GM18526 (cell line): ENCODE measurements around the gene LRG1.

Experiments used
- POLR2A ChIP-seq: IDR thresholded peaks from 3 replicates; pipeline ENCODE4 v1.6.1; 2011; ENCODE audit not compliant: insufficient read length; ENCODE audit errors: extremely low read depth

Gene LRG1

GRCh38 chr19:4539693-4540581 lies at the start of gene LRG1:
LRG1 (minus strand) TSS chr19:4540036; CDS start chr19:4540013, 23 bp downstream.
- TF ChIP-seq POLR2A: peak; percentile 43

- no peak for TF ChIP-seq POLR2A
These were observed 48.5 kb upstream of the LRG1 start for GRCh38 chr19:4588291-4588761.

DNA sequence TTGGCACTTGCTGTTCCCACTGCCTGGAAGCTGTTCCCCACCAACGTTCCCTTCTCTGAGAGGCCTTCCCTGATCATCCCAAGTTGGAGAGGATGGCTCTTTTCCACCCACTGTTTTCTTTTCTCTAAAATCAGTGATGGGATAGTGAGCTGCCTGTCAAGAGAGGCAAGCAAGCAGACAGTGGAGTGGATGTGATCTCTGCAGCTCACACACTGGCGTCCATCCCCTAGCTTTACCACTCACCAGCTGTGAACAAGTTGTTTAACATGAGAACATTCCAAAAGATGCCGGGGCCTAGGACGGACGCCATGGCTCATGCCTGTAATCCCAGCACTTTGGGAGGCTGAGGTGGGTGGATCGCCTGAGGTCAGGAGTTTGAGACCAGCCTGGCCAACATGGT lies 47.7 kb upstream of the LRG1 start:
- TF ChIP-seq POLR2A: no peak

DNA sequence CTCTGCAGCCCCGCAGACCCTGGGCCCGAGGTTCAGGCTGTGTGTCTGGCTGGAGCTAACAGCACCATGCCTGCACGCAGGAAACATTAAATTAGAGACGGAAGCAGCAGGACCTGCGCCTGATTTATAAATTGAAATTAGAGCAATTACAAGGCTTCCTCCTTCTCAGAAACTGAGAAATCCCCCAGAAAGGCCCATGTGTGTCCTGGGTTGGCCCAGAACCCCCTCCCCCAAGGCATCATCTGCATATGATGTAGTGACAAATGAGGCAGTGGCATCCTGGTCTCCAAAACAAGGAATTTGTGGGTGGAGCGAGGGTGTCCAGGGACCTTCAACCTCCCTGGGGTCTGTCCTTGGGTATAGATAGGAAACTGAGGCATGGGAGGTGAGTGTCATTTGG lies 46.9 kb upstream of the LRG1 start:
- TF ChIP-seq POLR2A: no peak

- no peak for TF ChIP-seq POLR2A
These were observed 46.4 kb upstream of the LRG1 start for GRCh38 chr19:4586245-4586644.

DNA sequence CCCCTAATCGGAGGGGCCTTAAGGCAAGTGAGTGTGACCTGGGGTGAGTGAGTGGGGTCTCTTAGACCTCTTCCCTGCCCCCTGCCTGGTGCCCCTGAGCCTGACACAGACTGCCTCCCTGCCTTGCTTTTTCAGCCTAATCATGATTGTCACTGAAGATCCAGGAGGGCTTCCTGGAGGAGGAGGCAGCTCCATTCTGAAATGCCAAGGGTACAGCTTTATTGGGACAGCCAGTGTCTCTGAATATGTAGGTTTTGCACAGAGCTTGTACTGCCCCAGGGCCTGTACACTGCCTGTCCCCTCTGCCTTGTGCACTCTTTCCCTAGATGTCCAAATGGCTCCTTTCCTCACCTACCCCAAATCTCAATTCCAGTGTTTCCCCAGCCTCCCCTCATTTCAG lies 45.7 kb upstream of the LRG1 start:
- no peak for TF ChIP-seq POLR2A

DNA sequence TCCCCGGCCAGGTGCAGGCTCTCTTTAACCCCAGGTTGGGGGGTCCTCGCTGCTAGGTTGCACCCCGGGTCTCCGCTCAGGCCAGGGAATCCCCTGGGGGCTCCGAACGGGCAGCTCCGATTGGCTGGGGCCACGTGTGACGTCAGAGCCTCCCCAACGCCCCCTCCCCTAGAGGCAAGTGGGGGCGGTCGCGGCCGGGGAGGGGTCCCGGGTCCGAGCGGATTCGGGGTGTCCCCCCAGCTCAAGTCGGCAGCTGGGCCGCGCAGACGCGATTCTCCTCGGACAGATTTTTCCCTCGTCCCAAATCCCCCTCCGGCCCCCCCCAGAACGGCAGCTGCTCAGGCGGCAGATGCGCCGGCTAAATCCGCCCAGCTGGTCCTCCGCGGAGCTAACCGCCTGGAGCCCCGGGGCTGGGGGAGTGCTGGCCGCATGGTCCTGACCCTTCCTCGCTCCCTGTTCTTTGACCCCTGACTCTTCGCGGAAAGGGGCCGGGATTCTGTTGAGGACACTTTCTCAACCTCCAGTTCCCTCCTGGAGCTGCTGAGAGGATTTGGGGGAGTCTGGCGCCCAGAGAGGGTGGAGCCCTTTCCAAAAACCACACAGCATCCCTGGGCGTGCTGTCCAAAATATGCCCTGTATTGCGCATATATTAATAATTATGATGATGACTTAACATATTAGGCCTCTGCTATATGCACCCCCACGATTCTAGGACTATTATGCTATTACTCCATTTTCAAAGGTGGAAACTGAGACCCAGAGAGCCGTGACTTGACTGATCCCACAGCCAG lies 45.0 kb upstream of the LRG1 start:
- TF ChIP-seq POLR2A: no peak

GRCh38 chr19:4583961-4584669 lies 44.3 kb upstream of the LRG1 start:
- TF ChIP-seq POLR2A: no peak

DNA sequence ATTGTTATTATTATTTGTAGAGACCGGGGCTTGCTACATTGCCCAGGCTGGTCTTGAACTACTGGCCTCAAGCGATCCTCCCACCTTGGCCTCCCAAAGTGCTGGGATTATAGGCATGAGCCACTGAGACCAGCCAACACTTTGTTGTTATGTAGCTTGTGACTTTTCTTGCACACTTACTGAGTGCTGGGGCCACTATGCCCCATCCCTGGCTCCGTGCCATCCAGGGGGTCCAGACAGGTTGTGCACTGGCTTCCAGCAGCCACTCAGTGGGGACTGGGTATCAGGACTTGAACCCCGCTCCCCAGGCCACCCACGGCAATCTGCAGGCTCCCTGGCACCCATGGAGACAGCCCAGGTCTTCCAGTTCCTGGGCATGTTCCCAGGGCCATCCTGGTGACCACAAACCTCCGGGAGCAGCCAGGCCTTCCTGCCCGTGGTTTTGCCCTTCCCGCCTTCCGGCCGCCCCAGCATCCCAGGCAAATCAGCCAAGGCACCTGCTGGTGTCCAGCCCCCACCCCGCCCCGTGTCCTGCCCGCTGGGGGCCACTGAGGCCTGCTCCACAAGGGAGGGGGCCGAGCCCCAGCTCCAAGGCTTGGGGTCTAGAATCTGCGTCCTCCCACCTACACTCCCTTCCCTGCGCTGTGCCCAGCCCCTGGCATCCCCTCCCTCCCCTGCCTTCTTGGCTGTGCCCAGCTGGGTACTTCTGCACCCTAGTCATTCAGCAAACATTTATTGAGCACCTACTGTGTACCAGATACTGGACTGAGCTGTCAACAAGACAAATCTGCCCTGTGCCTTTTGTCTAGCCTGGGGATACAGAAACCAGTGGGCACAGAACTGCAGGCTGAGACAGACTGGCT lies 43.4 kb upstream of the LRG1 start:
- TF ChIP-seq POLR2A: no peak

DNA sequence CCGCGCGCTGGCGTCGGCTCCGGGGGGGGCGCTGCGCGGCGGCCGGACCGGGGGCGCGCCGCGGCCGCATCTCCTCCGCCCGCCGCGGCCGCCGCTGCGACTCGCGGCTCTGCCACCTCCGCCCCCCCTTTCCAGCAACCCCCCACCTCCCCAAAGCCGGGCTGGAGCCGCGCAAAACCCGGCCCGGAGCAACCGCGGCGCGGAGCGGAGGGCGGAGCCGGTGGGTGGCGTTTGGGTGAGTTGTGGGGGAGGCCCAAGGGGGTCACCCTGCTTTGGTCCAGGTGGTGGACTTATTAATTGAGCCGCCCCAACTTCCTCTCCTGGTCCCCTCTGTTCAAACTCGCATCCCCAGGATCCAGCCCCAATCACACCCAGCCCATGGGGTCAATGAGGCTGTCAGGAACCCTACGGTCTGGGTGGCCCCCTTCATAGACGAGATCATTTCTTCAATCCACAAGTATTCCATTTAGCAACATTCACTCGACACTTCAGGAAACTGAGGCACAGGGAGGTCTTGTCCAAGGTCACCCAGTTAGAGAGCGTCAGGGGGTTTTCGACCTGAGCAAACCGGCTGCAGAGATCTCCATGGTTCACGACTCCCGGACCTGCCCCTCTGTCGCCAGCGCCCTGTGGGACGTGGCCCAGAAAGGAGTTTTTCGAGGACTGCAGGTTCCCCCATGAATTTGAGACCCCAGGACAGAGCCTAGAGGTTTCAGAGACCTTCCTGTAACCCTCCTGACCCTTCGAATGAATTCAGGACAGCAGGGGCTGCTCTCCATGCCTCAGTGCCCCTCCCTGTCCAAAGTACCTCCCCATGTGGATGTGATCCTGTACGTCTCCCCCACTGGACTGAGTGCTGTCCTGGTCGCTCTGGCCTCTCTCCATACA lies 42.1 kb upstream of the LRG1 start:
- no peak for TF ChIP-seq POLR2A

GRCh38 chr19:4580961-4581665 lies 41.3 kb upstream of the LRG1 start:
- no peak for TF ChIP-seq POLR2A

DNA sequence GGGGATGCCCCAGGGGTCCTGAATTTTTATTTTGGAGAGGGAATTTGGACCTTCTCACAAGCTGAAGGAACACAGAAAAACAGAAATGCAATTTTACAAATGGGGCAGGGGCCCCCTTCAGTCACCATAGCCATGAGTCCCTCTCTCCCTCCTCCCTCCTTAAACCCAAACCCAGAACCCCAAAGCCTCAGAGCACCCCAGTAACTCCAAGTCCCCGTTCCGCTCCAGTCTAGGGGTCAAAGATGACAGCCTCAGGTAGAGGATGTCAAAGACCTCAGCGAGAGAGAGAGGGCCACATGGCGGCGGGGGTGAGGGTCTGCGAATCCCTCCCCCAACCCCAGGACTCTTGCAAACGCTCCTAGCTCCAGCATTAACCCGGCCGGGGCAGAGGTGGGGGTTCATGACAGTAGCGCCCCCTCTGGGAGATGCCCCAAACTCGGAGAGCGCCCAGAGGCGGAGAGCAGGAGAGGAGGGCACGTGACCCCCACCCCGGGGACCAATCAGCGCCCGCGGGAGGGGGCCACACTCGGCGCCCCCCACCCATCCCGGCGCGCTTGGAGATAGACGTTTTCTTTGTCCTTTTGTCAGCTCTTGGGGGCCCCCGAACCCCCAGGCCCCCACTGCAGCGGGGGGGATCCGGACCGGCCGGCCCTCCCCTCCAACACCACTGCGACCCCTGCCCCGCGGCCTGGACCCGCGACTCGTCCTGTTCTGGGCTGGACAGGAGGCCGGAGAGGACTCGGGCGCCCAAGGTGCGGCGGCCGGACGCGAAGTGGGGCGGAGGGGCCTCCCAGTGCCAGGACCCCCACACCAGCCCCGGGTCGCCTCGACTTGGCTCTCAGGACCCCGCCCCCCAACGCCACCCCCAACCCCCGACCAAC lies 40.4 kb upstream of the LRG1 start:
- no peak for TF ChIP-seq POLR2A

- no peak for TF ChIP-seq POLR2A
These were observed 39.6 kb upstream of the LRG1 start for GRCh38 chr19:4579389-4579788.
